Fibroblast of peridontal ligament (primary cell): ENCODE data around the gene GTF2H4.

Experiments
- DNase-seq: peaks from one replicate; pipeline ENCODE4 v3.0.0-alpha.2; 2010; ENCODE audit errors: extremely low read depth

Gene GTF2H4

GRCh38 chr6:30955367-30956042 is 47.5 kb downstream of the GTF2H4 start:
- peak; percentile 3 for DNase-seq

DNA sequence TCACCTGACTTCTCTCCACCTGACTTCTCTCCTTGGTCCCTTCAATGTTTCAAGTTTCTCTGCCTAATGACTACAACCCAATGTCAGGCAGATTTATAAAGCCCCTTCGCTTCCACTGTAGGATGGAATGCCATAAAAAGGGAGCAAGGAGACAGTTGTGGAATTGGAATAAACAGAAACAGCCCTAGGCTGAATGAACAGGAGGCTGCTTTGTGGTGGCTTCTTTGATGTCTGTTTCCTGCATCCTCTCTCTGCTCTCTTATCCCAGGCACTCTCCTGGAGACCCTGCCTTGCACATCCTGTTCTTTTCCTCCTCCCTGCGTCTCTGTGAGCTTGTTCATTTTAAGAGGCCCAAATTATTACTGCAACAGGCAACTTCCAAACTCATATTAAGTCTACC is 49.7 kb downstream of the GTF2H4 start:
- DNase-seq, result no peak

GRCh38 chr6:30960907-30961673 is 53.1 kb downstream of the GTF2H4 start:
- peak; percentile 58 for DNase-seq

GRCh38 chr6:30962716-30963115 is 54.7 kb downstream of the GTF2H4 start:
- DNase-seq, result no peak

DNA sequence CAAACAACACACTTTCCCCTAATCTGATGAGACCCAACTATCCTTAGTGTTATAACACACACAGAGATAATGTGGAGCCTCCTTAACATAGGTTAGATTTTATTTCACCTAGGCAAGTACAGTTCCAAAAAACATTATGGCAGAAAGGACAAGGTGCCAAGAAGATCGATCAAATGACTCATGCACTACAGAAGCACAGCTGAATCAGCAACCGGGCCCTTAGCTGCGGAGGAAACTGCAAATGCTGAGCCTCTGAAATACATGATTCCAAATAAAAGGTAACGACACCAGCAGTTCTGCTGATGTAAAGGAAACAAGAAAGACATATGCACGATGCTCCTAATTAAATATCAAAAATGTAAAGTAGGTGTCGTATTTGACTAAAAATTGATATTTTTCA is 55.6 kb downstream of the GTF2H4 start:
- DNase-seq, result no peak
